Kidney (tissue), 14 donors: ENCODE data around the gene ZNF587B. TPM values are rescaled to one million over a fixed set of nuclear protein-coding genes. Genes with fewer than 3 reads are reported as not detected.
"Not testable (repeated sequence)": the region's sequence is repeated elsewhere in the genome, so short reads cannot be mapped to it uniquely, and the experiment has no call there.

ENCODE experiments used
- DNase-seq, 5 donors: peaks; one replicate each; pipeline ENCODE4 v3.0.0-alpha.2; 2013 to 2020
- FAIRE-seq: peaks from 2 replicates; lab custom pipeline; 2012; peaks lifted over from hg19 to GRCh38; lab: Jason Lieb, UNC
- H3K27ac ChIP-seq, 2 donors: one replicate each; pipeline ENCODE4 v1.7.0; 2013; ENCODE audit warnings: low read depth in 2 of 2, low read length in 2 of 2, inconsistent platforms in 1 of 2
- H3K27me3 ChIP-seq: one replicate; pipeline ENCODE4 v1.7.1; 2013; ENCODE audit warnings: low read length, inconsistent platforms; ENCODE audit not compliant: control insufficient read depth, insufficient read depth
- H3K36me3 ChIP-seq, 3 donors: one replicate each; pipeline versions ENCODE4 v1.7.0 to v1.7.1; 2013; ENCODE audit warnings: low read length in 3 of 3, control low read depth in 1 of 3, inconsistent platforms in 1 of 3; ENCODE audit not compliant: insufficient read depth in 3 of 3, control insufficient read depth in 2 of 3
- H3K4me1 ChIP-seq, 3 donors: one replicate each; pipeline versions ENCODE4 v1.7.0 to v1.7.1; 2013; ENCODE audit warnings: low read length in 3 of 3, inconsistent platforms in 1 of 3, low read depth in 1 of 3; ENCODE audit not compliant: control insufficient read depth in 2 of 3, insufficient read depth in 2 of 3
- H3K4me3 ChIP-seq, 3 donors: one replicate each; pipeline versions ENCODE4 v1.7.0 to v1.8.1; 2013; ENCODE audit warnings: low read length in 3 of 3, control low read depth in 1 of 3, inconsistent platforms in 1 of 3
- H3K9ac ChIP-seq, 3 donors: one replicate each; pipeline versions ENCODE4 v1.7.0 to v1.7.1; 2013; ENCODE audit warnings: low read length in 3 of 3, control low read depth in 1 of 3, inconsistent platforms in 1 of 3
- H3K9me3 ChIP-seq, 3 donors: one replicate each; pipeline versions ENCODE4 v1.7.0 to v1.7.1; 2013; ENCODE audit warnings: low read length in 3 of 3, control low read depth in 1 of 3, inconsistent platforms in 1 of 3; ENCODE audit not compliant: control insufficient read depth in 2 of 3, insufficient read depth in 1 of 3
- CTCF ChIP-seq: IDR thresholded peaks from 3 replicates; pipeline ENCODE4 v1.5.1; 2012; ENCODE audit warnings: mild to moderate bottlenecking, moderate library complexity, borderline replicate concordance; ENCODE audit not compliant: insufficient read depth; ENCODE audit errors: extremely low read depth
- intact Hi-C: fragments of 100-400 bp; cut with DNase I; formaldehyde crosslinking; loops from one replicate; pipeline ENCODE4 v1.11.1; 2022
- polyA plus RNA-seq: library from polyadenylated mRNA; stranded (reverse); fragments of 350-450 nt; fragmentation: Illumina TruSeq; extraction: RNeasy Lipid Tissue Mini Kit (QIAGEN cat#74804); gene quantifications from one replicate; pipeline ENCODE4 v1.2.3, GENCODE V29; 2014; ENCODE audit warnings: low read depth, low replicate concordance; ENCODE audit not compliant: insufficient read depth
- total RNA-seq: library from RNA; stranded (reverse); fragmentation: NEBNext Ultra II Directional; extraction: Animal tissue kit (Norgen Biotek cat#: 25700); gene quantifications from one replicate; pipeline ENCODE4 v1.2.1, GENCODE V29; 2021
- donor health status: control.
- donor health status: control.
- donor health status: control.
- donor health status: control.
- donor health status: control.
- donor health status: DM: yes; HTN: yes; CAD: no.
- donor health status: Normal renal cell carcinoma (clear cell type).

ZNF587B gene
- total and polyA plus RNA-seq, 2 donors from 2014 or later: 5.1 to 23.6 TPM

DNA sequence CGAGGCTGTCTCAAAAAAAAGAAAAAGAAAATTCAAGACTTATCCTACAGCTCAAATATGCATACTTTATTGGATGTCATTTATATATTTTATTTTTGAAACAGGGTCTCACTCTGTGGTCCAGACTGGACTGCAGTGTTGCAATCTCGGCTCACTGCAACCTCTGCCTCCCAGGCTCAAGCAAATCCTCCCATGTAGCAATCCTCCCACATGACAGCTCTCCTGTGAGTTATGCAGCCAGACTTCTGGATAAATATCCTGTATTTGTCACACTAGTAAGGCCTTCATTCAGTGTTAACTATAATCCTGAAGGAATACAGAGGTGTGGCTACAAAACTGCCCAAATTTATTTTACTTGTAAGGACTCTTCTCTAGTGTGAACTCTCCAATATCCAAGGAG, 22.6 kb upstream of the ZNF587B start:
- intact Hi-C loops: no loop called here
- Histone ChIP-seq H3K9ac (no peak overlapping the region), H3K27ac (no peak overlapping the region), H3K27me3 (no peaks in the 10 kb centered on the region), H3K4me3 (no peak overlapping the region), H3K4me1 (peaks cover 0 to 10% (median 8%) of the 10 kb centered on the region in 3 donors), H3K36me3 (peaks cover 4 to 19% (median 14%) of the 10 kb centered on the region in 3 donors), H3K9me3 (no peaks in the 10 kb centered on the region)
- no peak for FAIRE-seq
- no peak for DNase-seq
- TF ChIP-seq CTCF: no peak

- Histone ChIP-seq H3K4me1 (peaks cover 0 to 16% (median 11%) of the 10 kb centered on the region in 3 donors), H3K27ac (peak overlapping the region in 1 of 2 donors; percentile 1), H3K36me3 (peaks cover 4 to 23% (median 14%) of the 10 kb centered on the region in 3 donors)
- H3K27me3 ChIP-seq, H3K4me3 ChIP-seq, intact Hi-C loops, H3K9me3 ChIP-seq, H3K9ac ChIP-seq, FAIRE-seq: not testable (repeated sequence)
- peak in 2 of 5 donors; percentile 37 to 42 for DNase-seq
These were observed 19.4 kb upstream of the ZNF587B start for GRCh38 chr19:57810410-57811295.

- Histone ChIP-seq H3K27me3 (no peaks in the 10 kb centered on the region), H3K4me1 (peaks cover 0 to 16% (median 11%) of the 10 kb centered on the region in 3 donors), H3K9me3 (no peaks in the 10 kb centered on the region), H3K9ac (no peak overlapping the region), H3K4me3 (peak overlapping the region in 1 of 3 donors; percentile 14), H3K36me3 (peaks cover 4 to 23% (median 14%) of the 10 kb centered on the region in 3 donors), H3K27ac (no peak overlapping the region)
- intact Hi-C loops: no loop called here
- DNase-seq (no peak), FAIRE-seq (no peak)
- TF ChIP-seq CTCF: no peak
These were observed 17.9 kb upstream of the ZNF587B start for GRCh38 chr19:57812226-57812625.

DNA sequence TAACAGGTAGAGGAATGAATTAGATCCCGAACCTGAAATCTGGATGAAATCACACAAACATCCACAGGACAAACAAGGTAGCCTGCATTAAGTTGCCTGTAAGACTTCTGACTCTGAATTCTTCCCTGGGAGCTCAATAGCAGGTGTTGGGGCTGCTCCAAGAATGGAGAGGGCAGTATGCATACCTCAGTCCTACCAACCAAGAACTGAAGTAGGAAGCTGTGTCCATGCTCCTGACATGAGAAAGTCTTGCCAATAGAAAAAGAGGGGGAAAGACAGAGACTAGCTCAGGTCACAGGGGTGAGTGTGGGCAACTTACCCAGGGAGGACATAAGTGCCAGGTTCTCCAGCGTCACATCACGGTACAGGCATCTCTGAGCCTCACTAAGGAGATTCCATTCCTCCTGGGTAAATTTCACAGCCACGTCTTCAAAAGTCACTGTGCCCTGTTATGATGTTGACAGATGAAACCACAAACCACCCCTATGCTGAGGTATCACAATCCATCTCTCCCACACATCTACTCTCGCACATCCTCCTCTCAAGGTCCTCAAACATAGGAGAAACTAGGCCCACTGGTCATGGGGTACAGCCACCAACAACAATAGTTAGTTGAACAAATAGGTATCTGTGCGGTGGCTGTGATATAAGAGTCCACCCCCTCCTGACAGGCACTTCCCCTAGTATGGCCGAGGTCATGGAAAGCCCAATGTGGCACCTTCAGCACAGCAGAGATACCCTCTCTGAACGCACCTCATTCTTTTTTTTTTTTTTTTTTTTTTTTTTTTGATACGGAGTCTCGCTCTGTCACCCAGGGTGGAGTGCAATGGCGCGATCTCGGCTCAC, 16.9 kb upstream of the ZNF587B start:
- intact Hi-C loops, H3K9ac ChIP-seq, H3K27me3 ChIP-seq, H3K9me3 ChIP-seq, DNase-seq, FAIRE-seq: not testable (repeated sequence)
- peak overlapping the region in 2 of 3 donors; percentile 75 to 98 for H3K4me3 ChIP-seq
- peak overlapping the region; percentile 83 to 87 for H3K27ac ChIP-seq
- peaks cover 0 to 16% (median 11%) of the 10 kb centered on the region in 3 donors for H3K4me1 ChIP-seq
- H3K36me3 ChIP-seq: peaks cover 4 to 18% (median 10%) of the 10 kb centered on the region in 3 donors
